T-helper 1 cell treated with Interleukin-12 subunit alpha and Interleukin-12 subunit beta and Interleukin-4 antibody, amounts not matched to agents 30 ng/mL and 1 ng/mL, for 36 hours (primary cell): Measurements from ENCODE around the gene FGD5. TPM values are rescaled to one million over a fixed set of nuclear protein-coding genes. Genes with fewer than 3 reads are reported as not detected.

Source experiments
- intact Hi-C: fragments of 100-400 bp; cut with micrococcal nuclease; formaldehyde crosslinking; loops from one replicate; pipeline ENCODE4 v1.15.1; 2024
- total RNA-seq: library from RNA; stranded (reverse); gene quantifications from 2 replicates; pipeline ENCODE4 v1.2.3, GENCODE V29; 2022

The FGD5 gene
- total RNA-seq, 1 donor from 2014 or later, result not detected

GRCh38 chr3:14921811-14922705, 103.3 kb downstream of the FGD5 start:
- intact Hi-C loops, result loop anchor here (1.0 to 2.0 kb wide), 8 partner anchors 65 to 1026 kb away; no protein-coding TSS in a partner anchor

- intact Hi-C loops, result no loop called here
Measured at GRCh38 chr3:14922863-14923262, 104.1 kb downstream of the FGD5 start.

- intact Hi-C loops, result no loop called here
Measured at GRCh38 chr3:14923476-14923875, 104.7 kb downstream of the FGD5 start.

- intact Hi-C loops, result loop anchor here (1.0 to 2.0 kb wide), 3 partner anchors 32 to 173 kb away; partner anchors contain the start of genes MRPS25 and RBSN
Measured at GRCh38 chr3:14925729-14926591, 107.2 kb downstream of the FGD5 start.

- intact Hi-C loops, result no loop called here
Measured at GRCh38 chr3:14926592-14926991, 107.8 kb downstream of the FGD5 start.

GRCh38 chr3:14927308-14927707, 108.5 kb downstream of the FGD5 start:
- intact Hi-C loops, result loop anchor here (1.0 kb wide), 1 partner anchor 27 kb away; no protein-coding TSS in a partner anchor

- intact Hi-C loops, result no loop called here
Measured at GRCh38 chr3:14929310-14930074, 110.7 kb downstream of the FGD5 start.

GRCh38 chr3:14933820-14934425, 115.2 kb downstream of the FGD5 start:
- intact Hi-C loops, result no loop called here

- intact Hi-C loops, result no loop called here
Measured at GRCh38 chr3:14935592-14936345, 117.0 kb downstream of the FGD5 start.

GRCh38 chr3:14938954-14939353, 120.2 kb downstream of the FGD5 start:
- intact Hi-C loops, result no loop called here

- intact Hi-C loops, result loop anchor here (10.0 kb wide), 1 partner anchor 1487 kb away; no protein-coding TSS in a partner anchor
Measured at GRCh38 chr3:14941871-14942270, 123.1 kb downstream of the FGD5 start.

GRCh38 chr3:14943042-14943441, 124.3 kb downstream of the FGD5 start:
- intact Hi-C loops, result loop anchor here (10.0 kb wide), 1 partner anchor 1488 kb away; no protein-coding TSS in a partner anchor

- intact Hi-C loops, result loop anchor here (2.0 to 10.0 kb wide), 7 partner anchors 481 to 1934 kb away; partner anchors contain the start of genes ANKRD28, EAF1, IQSEC1 and METTL6
Measured at GRCh38 chr3:14946236-14946635, 127.5 kb downstream of the FGD5 start.

- intact Hi-C loops, result loop anchor here (1.0 to 10.0 kb wide), 9 partner anchors 260 to 1934 kb away; partner anchors contain the start of genes ANKRD28, BTD, CAPN7 and EAF1
Measured at GRCh38 chr3:14946739-14947099, 128.0 kb downstream of the FGD5 start.

- intact Hi-C loops, result loop anchor here (1.0 to 10.0 kb wide), 9 partner anchors 259 to 1935 kb away; partner anchors contain the start of genes ANKRD28, BTD, CAPN7 and EAF1
Measured at GRCh38 chr3:14947100-14947885, 128.5 kb downstream of the FGD5 start, which contains the start of gene NR2C2. Gene NR2C2 (plus strand): TSS chr3:14947583. CDS start chr3:15003915, 56,332 bp downstream.

GRCh38 chr3:14947886-14948608, 129.3 kb downstream of the FGD5 start:
- intact Hi-C loops, result loop anchor here (1.0 to 10.0 kb wide), 21 partner anchors 11 to 1936 kb away; partner anchors contain the start of genes ANKRD28, BTD, CAPN7 and CCDC174

- intact Hi-C loops, result loop anchor here (1.0 to 10.0 kb wide), 18 partner anchors 11 to 1936 kb away; partner anchors contain the start of genes ANKRD28, CCDC174, CHCHD4 and EAF1
Measured at GRCh38 chr3:14948609-14949038, 129.9 kb downstream of the FGD5 start.
